KOPT-K1 (cell line): ENCODE data around the gene ROR2.

ENCODE experiments used
- H3K27ac ChIP-seq: fragments of 200-600 bp; sonication (generic); 2 replicates; pipeline ENCODE4 v1.5.1; 2016; ENCODE audit warnings: antibody characterized with exemption, mild to moderate bottlenecking, low read depth, low read length; ENCODE audit not compliant: poor library complexity, severe bottlenecking
- H3K36me3 ChIP-seq: fragments of 200-600 bp; sonication (generic); 2 replicates; pipeline ENCODE4 v1.5.1; 2017; ENCODE audit warnings: antibody characterized with exemption, mild to moderate bottlenecking, low read length, moderate library complexity; ENCODE audit not compliant: insufficient read depth
- H3K9me3 ChIP-seq: fragments of 200-600 bp; sonication (generic); 2 replicates; pipeline ENCODE4 v1.5.1; 2017; ENCODE audit warnings: antibody characterized with exemption, low read length, mild to moderate bottlenecking; ENCODE audit not compliant: insufficient read depth, poor library complexity, severe bottlenecking

ROR2 gene

DNA sequence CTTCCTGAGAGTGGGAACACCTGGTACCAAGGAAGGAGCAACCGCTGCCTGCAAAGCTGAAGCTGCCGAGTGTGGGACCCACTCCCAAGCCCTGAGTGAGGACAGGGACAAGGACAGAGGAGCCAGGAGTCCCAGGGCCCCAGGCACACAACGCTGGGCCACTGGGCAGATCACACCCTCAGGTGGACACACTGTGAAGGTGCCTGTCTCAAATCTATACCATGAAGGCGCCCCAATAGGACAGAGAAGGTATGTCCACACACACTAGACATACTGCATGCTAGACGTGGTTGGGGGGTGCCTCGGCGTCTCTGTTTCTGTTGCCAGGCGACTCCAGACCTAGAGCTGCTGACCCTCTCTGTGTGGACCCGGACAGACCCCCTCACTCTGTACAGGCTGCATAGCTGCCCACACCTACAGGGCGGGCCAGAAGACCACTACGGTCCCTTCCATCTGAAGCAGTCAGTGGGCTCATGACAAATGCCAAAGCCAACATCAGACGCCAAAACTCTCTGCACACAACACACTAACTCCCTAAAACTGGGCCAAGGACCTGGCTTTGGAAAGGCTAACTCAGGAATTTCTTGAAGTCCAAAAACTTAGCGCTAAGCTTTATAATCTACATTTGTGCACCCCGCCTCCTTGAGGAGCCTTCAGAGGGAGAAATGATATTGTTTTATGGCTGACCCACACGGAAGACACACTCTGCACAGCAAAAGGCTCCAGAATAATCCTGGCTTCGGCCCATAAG is 60.7 kb downstream of the ROR2 start:
- Histone ChIP-seq H3K27ac (no peak overlapping the region), H3K9me3 (no peaks in the 10 kb centered on the region), H3K36me3 (no peaks in the 10 kb centered on the region)

DNA sequence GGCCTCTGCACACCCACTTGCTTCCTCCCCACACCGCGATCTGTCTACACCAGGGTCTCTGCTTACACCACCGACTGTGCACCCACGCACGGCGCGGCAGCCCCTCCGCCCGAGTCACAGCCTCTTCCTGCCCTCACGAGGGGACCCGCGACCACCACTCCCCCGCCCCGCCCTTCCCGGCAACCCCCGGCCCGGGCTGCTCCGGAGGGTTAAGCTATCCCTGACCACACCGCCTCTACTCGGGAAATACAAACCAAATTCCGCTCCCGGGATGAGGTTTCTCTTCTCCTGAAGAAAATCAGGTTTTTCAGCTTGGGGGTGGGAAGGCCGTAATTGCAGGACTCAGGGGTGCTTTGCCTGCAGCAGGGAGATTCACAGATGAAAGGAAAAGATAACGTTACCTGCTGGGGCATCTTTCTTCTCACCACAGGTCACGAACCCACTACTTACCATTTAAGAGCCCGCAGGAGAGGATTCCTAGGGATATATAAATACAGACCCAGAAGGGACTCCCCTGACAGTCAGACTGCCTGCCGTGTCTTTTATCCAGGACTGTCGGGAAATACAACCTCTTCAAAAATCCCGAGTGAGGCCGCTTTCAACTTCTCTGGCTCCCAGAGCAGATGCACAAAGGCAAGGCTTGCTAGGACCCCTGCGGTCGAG is 63.5 kb downstream of the ROR2 start:
- Histone ChIP-seq H3K9me3 (no peaks in the 10 kb centered on the region), H3K27ac (no peak overlapping the region), H3K36me3 (no peaks in the 10 kb centered on the region)

DNA sequence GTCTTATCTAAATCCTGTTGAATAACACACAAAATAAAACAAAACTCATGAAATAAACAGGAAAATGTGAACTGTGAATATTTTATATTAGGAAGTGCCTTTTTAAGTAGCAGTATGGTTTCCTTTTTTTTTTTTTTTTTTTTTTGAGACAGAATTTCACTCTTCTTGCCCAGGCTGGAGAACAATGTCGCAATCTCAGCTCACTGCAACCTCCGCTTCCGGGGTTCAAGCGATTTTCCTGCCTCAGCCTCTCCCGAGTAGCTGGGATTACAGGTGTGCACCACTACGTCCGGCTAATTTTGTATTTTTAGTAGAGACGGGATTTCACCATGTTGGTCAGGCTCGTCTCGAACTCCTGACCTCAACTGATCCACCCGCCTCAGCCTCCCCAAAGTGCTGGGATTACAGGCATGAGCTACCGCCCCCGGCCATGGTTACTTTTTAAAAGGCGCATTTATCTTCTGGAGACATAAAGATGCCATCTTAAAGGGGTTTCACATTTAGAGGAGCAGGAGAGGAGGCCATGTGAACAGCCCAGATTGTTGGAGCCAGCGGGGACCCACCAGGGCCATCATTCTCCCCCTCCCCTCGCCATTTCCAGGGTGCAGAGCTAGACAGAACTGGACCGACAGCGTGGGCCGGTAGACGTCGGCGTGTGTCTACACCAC is 64.1 kb downstream of the ROR2 start:
- Histone ChIP-seq H3K36me3 (no peaks in the 10 kb centered on the region), H3K27ac (no peak overlapping the region), H3K9me3 (no peaks in the 10 kb centered on the region)

DNA sequence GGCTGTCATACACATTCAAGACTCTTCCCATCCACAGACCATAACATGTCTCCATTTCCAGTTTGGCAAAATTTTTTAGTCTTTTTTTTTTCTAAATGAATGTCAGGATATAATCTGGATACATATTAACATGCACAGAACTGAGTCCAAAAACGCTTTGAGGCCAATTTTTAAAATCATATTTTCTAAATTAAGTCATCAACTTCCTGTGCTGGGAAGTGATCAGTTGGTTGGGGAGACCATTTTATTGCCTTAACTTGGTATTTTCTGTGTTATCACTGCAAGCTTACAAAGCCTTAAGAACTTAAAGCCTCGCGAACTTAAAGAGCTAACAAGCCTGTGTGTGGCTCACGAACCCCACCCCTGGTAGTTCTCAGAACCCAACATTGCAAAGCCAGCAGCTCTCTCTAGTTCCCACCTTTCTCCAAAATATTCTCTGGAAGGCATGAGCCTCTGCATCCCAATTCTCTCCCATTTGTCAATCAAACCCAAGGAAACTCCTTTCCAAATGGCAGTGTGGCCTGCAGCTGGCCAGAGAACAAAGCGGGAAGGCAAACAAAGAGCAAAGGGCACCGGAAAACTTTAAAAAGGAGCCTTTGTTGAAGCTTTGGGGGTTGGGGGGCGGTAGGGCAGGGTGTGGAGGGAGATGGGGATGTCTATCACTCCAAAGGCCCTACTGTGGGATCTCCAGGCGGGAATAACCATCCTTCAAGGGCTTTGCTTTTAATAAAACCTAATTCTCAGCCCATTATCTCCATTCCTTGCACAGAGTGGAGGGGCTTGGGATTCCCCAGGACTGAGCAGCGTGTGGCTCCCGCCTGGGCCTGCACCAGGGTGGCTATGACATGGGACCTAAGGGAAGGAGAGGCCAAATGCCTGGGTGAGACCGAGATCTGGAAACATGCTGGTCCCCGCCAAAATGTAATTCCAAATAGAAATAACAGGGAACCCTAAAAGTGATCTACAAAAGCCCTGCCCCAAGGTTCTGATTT is 65.0 kb downstream of the ROR2 start:
- no peak overlapping the region for H3K27ac ChIP-seq
- no peaks in the 10 kb centered on the region for H3K36me3 ChIP-seq
- H3K9me3 ChIP-seq: no peaks in the 10 kb centered on the region

DNA sequence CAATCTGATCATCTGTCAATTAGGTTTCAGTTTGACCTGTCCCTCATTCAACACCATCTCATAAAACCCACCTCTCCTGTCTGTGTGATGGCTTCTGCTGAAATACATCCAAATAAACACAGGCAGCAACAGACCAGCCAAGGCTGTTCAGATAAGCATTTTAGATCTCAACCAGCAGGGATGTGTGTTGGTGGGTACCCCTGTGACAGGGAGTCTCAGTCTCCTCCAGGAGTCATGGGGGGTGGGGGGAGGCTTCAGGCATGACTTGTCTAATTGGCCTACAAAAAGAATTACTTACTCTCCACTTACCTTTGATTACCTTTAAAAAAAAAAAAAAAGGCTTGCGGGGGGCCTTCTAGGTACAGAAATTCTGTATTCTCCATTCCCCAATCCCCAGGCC is 65.9 kb downstream of the ROR2 start:
- H3K9me3 ChIP-seq: no peaks in the 10 kb centered on the region
- H3K27ac ChIP-seq: no peak overlapping the region

DNA sequence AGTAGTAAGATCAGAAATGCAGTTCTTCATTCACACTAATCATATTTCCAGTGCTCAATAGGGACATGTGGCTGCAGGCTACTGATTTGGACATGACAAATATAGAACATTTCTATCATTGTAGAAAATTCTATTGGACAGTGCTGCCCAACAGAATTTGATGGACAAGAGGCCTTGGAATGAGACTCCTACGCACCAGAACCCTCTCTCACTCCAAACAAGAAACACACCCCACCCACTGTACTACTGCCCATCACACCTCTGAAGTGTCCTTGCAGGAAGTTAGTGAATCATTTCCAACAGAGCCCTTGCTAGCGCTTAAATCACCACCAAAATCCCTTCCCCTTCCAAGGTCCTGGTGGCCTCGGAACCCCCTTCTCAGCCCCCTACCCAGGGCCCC is 66.5 kb downstream of the ROR2 start:
- H3K9me3 ChIP-seq: no peaks in the 10 kb centered on the region
- H3K36me3 ChIP-seq: no peaks in the 10 kb centered on the region
- no peak overlapping the region for H3K27ac ChIP-seq

More for the DNA sequence above, 65.9 kb downstream of the ROR2 start:
- no peaks in the 10 kb centered on the region for H3K36me3 ChIP-seq

DNA sequence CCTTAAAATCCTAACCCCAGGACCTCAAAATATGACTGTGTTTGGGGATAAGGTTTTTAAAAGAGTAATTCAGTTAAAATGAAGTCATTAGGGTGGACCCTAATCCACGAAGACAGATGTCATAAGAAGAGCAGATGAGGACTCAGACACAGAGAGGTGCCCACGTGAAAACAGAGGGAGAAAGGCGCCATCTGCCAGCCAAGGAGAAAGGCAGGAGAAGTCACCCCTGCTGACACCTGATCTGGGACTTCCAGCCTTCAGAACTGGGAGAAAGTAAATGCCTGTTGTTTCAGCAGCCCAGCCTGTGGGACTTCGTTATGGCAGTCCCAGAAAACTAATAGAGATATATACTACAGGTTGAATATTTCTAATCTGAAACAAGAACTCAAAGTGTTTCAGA is 67.4 kb downstream of the ROR2 start:
- H3K9me3 ChIP-seq: no peaks in the 10 kb centered on the region
- H3K36me3 ChIP-seq: no peaks in the 10 kb centered on the region
- H3K27ac ChIP-seq: no peak overlapping the region

DNA sequence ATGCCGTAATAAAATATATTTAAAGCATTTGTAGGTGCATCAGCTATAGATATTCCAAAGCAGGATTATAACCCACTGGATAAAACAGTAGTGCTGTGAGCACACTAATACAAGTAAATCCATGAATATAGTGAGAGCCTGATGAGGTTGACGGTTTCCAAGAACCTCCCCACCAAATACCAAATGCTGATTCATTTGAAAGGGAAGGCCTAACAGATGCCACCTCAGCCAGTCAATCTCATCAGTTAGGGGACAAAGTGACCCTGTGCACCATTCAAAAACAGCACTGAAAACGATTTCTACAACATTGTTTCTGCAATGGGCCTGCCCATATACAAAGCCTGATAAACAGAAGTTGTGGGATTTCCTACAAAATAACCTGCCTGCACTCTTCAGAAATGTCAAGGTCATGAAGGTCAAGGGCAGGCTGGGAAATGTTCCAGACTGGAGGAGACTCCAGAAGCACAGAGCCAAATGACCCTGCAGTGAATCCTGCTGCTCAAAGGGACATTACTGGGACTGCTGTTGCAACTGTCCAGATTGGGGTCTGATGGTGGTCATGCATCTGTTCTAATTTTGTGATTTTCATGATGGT is 69.6 kb downstream of the ROR2 start:
- H3K9me3 ChIP-seq: no peaks in the 10 kb centered on the region
- H3K36me3 ChIP-seq: no peaks in the 10 kb centered on the region
- H3K27ac ChIP-seq: no peak overlapping the region

DNA sequence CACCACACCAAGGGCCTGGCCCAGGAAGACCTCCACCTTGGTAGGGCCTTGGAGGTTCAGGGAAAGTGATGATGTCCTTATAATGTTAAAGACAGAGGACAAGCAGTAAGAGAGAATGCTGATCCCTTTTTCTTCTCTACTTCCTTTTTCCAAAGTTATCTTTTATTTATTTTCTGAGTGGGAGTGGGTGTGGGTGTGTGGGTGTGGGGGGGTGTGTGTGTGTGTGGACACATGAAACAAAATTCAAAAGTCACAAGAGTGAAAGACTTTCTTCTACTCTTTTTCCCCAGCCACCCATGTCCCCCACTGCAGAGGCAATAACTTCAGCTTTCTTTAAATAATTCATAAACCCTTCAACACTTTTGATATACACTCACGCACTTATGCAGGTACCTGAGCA is 70.8 kb downstream of the ROR2 start:
- H3K9me3 ChIP-seq: no peaks in the 10 kb centered on the region
- no peaks in the 10 kb centered on the region for H3K36me3 ChIP-seq
- no peak overlapping the region for H3K27ac ChIP-seq

DNA sequence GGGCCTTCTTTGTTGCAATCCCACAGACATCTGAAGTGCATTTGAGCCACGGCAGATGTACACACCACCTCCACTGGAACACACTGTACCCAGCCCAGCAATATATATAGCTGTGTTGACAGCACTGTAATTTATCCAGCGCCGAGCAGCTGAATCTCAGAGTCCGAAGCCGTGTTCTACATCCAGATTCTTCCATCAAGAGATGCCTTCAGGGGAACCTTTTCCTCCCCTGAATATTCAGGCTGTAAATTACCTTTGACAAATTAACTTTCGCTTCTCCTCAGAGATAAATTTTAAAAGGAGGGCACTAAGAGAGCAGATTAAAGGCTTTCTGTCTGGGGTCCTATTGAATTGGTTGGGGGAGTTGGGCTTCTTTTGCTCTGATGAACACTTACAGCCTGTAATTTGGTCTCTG is 76.4 kb downstream of the ROR2 start:
- H3K27ac ChIP-seq: no peak overlapping the region
- no peaks in the 10 kb centered on the region for H3K9me3 ChIP-seq
- no peaks in the 10 kb centered on the region for H3K36me3 ChIP-seq

DNA sequence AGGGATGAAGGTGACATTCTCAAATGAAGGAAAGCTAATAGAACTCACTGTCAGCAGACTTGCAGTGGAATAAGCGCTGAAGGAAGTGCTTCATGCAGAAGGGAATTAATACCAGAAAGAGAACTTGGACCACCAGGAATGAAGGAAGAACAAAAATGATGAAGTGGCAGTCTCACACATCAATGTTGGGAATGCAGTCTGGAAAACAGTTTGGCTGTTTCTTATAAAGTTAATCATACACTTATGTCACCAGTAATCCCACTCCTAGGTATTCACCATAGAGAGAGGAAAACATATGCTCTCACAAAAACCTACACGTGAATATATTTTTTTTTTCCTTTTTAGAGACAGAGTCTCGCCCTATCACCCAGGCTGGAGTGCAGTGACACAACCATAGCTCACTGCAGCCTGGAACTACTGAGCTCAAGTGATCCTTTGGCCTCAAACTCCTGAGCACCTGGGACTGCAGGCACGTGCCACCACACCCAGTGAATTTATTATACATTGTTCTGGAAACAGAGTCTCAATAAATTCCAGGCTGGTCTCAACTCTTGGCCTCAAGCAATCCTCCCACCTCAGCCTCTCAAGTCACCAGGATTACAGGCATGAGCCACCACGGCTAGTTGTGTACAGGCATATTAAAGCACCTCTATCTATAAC is 81.2 kb downstream of the ROR2 start:
- Histone ChIP-seq H3K9me3 (no peaks in the 10 kb centered on the region), H3K27ac (no peak overlapping the region), H3K36me3 (no peaks in the 10 kb centered on the region)

DNA sequence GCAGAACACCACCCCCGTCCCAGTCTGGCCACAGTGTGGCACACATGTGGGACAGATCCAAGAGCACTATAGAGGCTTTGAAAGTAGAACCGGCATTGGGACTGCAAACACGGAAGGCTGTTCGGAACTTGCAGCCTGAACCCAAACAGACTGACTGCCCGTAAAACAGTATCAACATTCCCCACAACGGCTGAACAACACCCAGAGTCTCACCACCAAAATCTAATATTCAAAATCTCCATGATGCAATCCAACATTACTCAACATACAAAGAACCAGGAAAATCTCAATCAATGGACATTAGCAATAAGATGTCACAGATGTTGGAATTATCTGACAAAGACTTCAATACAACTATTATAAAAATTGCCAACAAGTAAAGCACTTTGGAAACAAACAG is 82.3 kb downstream of the ROR2 start:
- Histone ChIP-seq H3K9me3 (no peaks in the 10 kb centered on the region), H3K36me3 (no peaks in the 10 kb centered on the region), H3K27ac (no peak overlapping the region)

DNA sequence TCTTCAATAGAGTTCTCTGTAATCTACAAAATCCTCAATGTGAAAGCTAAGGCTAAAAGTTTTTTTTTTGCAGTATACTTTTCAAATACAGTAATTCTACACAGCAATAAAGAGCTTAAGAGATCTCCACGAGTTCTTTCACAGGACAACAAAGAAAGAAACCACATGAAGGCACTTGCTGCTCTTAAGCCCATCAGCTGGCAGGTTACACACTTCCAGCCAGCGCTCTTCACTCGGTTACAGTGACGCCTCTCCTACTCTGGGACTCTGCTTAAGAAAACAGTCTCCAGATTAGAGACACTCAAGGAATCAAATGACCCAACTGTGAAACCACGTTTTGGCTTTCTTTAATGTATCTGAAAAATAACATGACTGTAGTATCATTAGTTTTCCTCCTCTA is 85.0 kb downstream of the ROR2 start:
- H3K36me3 ChIP-seq: no peaks in the 10 kb centered on the region
- no peaks in the 10 kb centered on the region for H3K9me3 ChIP-seq

DNA sequence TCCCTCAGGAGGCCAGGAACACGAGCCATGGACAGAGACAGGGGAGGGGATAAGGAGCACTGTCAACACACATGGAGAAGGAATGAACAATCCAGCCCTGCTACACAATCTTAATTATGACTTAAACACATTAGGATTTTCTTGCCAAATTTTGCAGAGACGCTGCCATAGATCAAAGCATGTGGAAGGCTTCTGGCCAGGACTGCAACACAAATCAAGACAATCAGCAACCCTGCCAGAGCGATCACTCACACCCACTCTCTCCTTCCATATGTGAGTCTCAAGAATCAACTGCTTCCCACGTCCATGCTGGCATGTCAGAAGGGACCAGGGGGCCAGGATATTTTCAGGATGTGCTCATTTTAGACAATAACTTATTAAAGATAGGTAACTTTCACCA is 85.6 kb downstream of the ROR2 start:
- H3K27ac ChIP-seq: no peak overlapping the region
- no peaks in the 10 kb centered on the region for H3K36me3 ChIP-seq
- no peaks in the 10 kb centered on the region for H3K9me3 ChIP-seq

More for the DNA sequence above, 85.0 kb downstream of the ROR2 start:
- no peak overlapping the region for H3K27ac ChIP-seq
